HG02678 (cell line): ENCODE data around the gene ADGRG3.
"Not testable (repeated sequence)": the region's sequence is repeated elsewhere in the genome, so short reads cannot be mapped to it uniquely, and the experiment has no call there.

Experiments used
- ATAC-seq: cut with Tn5 transposase; IDR thresholded peaks from one replicate; pipeline ENCODE4 v1.9.1; 2021; ENCODE audit warnings: mild to moderate bottlenecking, moderate library complexity; ENCODE audit not compliant: unreplicated experiment

ADGRG3 gene

GRCh38 chr16:57712569-57712968, 44.5 kb downstream of the ADGRG3 start:
- not testable (repeated sequence) for ATAC-seq

- ATAC-seq = no peak
Measured at GRCh38 chr16:57713596-57713995, 45.5 kb downstream of the ADGRG3 start.

GRCh38 chr16:57714047-57714446, 45.9 kb downstream of the ADGRG3 start:
- ATAC-seq = no peak

GRCh38 chr16:57720142-57720575, 52.1 kb downstream of the ADGRG3 start:
- ATAC-seq = no peak

GRCh38 chr16:57721356-57722209, 53.5 kb downstream of the ADGRG3 start:
- no peak for ATAC-seq

GRCh38 chr16:57722210-57722499, 54.0 kb downstream of the ADGRG3 start:
- ATAC-seq = no peak

GRCh38 chr16:57722651-57723050, 54.5 kb downstream of the ADGRG3 start:
- no peak for ATAC-seq

- ATAC-seq = no peak
Measured at GRCh38 chr16:57723170-57723569, 55.1 kb downstream of the ADGRG3 start.

- no peak for ATAC-seq
Measured at GRCh38 chr16:57724531-57724930, 56.4 kb downstream of the ADGRG3 start.

GRCh38 chr16:57725151-57725550, 57.0 kb downstream of the ADGRG3 start:
- ATAC-seq = no peak

- ATAC-seq = no peak
Measured at GRCh38 chr16:57725554-57725953, 57.4 kb downstream of the ADGRG3 start.

GRCh38 chr16:57725976-57726375, 57.9 kb downstream of the ADGRG3 start:
- no peak for ATAC-seq

- no peak for ATAC-seq
Measured at GRCh38 chr16:57726433-57726947, 58.4 kb downstream of the ADGRG3 start.

- no peak for ATAC-seq
Measured at GRCh38 chr16:57727610-57728009, 59.5 kb downstream of the ADGRG3 start.

- no peak for ATAC-seq
Measured at GRCh38 chr16:57728336-57729181, 60.5 kb downstream of the ADGRG3 start.

- ATAC-seq = no peak
Measured at GRCh38 chr16:57729182-57729484, 61.0 kb downstream of the ADGRG3 start.

GRCh38 chr16:57729852-57730251, 61.7 kb downstream of the ADGRG3 start:
- ATAC-seq = not testable (repeated sequence)

- ATAC-seq = no peak
Measured at GRCh38 chr16:57730771-57731730, 62.9 kb downstream of the ADGRG3 start.

GRCh38 chr16:57732037-57732436, 63.9 kb downstream of the ADGRG3 start:
- ATAC-seq = no peak

- no peak for ATAC-seq
Measured at GRCh38 chr16:57732714-57733113, 64.6 kb downstream of the ADGRG3 start.
